Activated CD8-positive, alpha-beta memory T cell treated with anti-CD3 and anti-CD28 coated beads, Interleukin-2, amount 50 U/mL, for 4 hours (primary cell): ENCODE data around the gene FLT1.
A peak's percentile ranks its signal among the peaks of the same experiment; 100 is the strongest.

Experiments used
- DNase-seq: peaks from one replicate; pipeline ENCODE4 v3.0.0-alpha.2; 2020

Gene FLT1

GRCh38 chr13:28494778-28495537 lies at the start of gene FLT1:
Gene FLT1, minus strand, starts transcription at chr13:28495128. Its CDS starts 285 bp downstream, at chr13:28494843.
- peak; percentile 56 for DNase-seq

- DNase-seq = no peak
Observed at GRCh38 chr13:28544026-28544425, 49.1 kb upstream of the FLT1 start.

DNA sequence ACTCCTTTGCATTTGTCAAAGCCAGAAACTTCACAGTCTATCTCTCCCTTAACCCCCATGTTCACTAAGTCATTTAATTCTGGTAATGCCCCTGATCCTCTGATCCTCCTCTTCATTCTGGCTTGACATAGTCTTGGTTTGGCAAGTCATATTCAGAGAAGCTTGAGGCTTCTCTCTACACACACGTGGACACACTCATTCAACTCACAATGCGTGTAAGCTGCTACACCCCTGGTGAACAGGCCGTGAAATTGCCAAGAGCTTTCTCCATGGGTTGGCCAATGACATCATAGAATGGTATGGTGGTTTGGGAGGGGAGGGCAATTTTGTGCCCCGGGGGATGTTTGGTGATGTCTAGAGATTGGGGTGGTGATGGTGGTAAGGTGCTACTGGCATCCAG lies 47.9 kb upstream of the FLT1 start:
- no peak for DNase-seq

DNA sequence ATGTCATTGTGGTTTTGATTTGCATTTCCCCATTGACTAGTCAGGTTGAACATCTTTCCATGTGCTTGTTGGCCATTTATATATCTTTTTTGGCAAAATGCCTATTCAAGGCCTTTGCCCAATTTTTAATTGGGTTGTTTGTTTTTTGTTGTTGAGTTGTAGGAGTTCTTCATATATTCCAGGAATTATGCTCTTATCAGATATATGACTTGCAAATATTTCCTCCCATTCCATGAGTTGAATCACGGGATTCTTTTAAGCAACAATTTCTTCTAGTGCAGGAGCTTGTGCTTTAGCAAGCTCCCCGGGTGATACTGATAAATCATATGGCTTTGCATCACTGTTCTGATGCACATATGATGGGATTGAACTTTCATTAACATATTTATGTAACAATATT lies 47.0 kb upstream of the FLT1 start:
- DNase-seq = no peak

- no peak for DNase-seq
Observed at GRCh38 chr13:28540612-28541011, 45.7 kb upstream of the FLT1 start.

GRCh38 chr13:28539625-28540286 lies 44.8 kb upstream of the FLT1 start:
- DNase-seq = no peak

- no peak for DNase-seq
Observed at GRCh38 chr13:28538932-28539331, 44.0 kb upstream of the FLT1 start.

GRCh38 chr13:28537171-28537570 lies 42.2 kb upstream of the FLT1 start:
- DNase-seq = no peak

DNA sequence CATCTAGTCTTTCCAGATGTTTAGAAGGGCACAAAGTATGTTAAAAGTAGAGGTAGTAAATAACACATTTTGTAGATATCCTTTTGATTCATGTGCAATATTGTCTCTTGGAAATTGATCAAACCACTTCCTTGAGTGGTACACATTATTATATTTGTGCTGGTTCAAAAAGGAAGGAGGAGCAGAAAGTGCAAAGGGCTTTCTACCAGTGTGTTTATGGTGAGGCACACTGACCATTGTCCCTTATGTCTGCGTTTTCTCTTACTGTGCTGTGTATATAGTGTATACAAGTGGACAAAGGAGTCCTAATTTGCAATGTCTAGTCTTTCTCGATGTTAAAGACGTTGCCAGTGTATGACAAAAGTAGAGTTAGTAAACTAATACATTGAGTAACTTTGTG lies 41.4 kb upstream of the FLT1 start:
- no peak for DNase-seq

- no peak for DNase-seq
Observed at GRCh38 chr13:28535734-28536133, 40.8 kb upstream of the FLT1 start.

DNA sequence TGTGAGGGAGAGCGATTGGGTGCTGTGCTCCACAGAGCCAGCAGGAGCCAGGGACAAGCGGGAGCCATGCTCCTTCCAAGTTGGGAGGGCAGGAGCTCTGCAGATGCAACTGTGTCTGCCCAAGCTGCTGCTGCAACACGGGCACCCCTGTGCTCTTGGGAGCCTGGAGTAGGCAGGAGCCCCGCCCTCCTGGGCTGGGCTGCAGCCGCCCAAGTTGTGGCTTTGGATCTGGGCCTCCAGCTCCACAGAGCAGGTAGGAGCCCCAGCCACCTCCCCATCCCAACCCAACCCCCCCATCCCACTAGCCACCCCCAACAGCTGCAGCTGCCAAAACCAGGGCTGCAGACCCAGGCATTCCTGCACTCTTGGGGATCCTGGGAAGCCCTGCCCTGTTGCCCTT lies 39.9 kb upstream of the FLT1 start:
- DNase-seq = no peak

DNA sequence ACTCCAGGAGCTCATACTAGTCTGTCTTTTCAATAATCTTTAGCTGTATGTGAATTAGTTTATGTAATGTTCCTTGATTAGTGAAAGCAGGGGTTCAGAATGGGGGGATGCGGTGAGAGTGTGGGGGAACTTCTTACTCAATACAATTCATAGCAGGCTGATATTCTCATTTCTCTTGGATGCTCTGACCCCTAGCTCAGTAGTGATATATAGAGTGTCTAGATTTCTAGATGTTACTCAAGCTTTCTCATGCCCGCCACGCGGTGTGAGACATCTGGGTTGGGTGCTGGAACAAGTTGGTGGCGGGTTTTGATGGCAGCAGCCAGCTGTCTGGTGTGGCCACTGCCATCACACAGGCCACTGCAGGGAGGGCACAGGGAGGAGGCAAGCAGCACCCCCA lies 39.3 kb upstream of the FLT1 start:
- no peak for DNase-seq

- no peak for DNase-seq
Observed at GRCh38 chr13:28533441-28534166, 38.7 kb upstream of the FLT1 start.

- no peak for DNase-seq
Observed at GRCh38 chr13:28533125-28533436, 38.2 kb upstream of the FLT1 start.

DNA sequence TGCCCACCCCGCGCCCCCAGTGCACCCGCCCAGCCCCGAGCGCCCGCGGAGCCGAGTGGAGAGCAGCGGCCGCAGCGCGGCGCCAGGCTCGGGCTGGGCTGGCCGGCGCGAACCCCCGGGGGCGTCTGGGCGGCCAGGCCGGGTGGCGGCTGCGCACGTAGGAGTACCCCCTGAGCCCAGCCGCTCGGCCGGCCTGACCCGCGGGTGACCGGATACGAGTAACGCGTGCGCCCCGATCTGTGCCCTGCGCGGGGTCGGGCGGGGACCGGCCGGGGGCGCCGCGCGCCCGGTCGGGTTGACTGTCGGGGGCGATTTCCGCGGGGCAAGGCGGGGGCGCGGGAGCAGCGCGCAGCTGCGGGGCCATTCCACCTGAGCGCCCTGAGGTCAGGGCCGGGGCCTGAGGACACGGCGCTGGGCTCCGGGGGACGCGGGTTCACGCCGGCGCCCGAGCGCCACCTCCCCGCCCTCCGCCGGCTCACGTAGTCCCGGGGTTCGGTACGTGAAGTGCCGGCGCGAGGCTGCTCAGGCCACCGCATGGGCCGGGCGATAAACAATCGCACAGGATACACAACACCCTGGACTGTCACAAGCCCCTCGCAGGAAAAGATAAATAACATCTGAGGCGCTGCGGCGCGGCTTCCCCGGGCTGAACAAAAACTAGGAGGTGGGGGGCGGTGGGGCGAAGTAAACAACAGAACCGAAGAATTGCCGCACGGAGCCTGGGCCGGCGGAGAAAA lies 37.6 kb upstream of the FLT1 start:
- no peak for DNase-seq

- DNase-seq = no peak
Observed at GRCh38 chr13:28531845-28532387, 37.0 kb upstream of the FLT1 start.

GRCh38 chr13:28531077-28531844 lies 36.3 kb upstream of the FLT1 start:
- no peak for DNase-seq

DNA sequence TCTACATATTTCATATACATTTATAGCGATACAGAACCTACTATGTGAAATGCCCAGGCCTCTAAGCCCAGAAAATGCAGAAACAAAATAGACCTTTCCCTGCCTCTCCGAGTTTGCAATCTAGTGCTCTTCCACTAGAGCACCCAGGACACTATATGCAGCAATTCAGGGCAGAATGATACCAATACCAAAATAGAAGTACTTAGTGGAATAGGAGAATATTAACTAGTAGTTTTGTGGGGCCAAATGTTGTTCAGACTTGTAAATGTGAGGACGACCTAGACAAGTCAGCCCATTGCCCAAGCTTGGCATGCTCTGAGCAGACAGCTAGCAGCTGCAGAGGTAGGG lies 35.8 kb upstream of the FLT1 start:
- DNase-seq = no peak

DNA sequence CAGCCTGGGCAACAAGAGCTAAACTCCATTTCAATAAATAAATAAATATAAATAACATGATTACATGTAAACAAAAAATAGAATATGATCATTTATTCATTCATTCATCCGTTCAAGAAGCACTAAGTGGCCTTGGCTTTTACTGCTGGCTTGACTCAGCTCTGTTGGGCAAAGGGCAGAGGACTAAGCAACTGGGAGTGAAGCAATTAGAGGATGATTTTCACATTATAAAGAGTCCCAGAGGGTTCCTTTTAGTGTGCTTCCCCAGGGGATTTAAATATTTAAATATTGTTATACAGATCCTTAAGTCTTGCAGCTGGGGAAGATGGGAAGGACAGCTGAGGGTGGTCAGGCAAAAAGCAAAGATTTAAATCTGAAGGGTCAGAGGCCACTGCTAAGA lies 34.9 kb upstream of the FLT1 start:
- no peak for DNase-seq

DNA sequence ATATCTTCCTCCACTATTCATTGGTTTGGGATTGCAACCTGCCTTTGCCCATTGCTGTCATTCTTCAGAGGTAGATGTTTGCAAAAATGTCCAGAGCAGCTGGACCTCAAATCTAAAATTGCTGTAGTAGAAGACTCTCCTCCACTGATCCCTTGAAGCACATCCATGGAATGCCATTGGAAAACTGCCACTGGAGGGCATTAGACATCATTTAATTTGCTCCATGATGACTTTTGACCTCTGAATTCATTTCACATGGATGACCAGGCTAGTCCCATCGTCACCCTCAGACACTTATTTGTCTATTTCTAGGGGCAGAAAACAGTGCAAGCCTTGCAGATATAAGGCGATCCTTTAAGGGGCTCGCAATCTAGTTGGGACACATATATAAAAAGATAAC lies 33.9 kb upstream of the FLT1 start:
- DNase-seq = no peak

DNA sequence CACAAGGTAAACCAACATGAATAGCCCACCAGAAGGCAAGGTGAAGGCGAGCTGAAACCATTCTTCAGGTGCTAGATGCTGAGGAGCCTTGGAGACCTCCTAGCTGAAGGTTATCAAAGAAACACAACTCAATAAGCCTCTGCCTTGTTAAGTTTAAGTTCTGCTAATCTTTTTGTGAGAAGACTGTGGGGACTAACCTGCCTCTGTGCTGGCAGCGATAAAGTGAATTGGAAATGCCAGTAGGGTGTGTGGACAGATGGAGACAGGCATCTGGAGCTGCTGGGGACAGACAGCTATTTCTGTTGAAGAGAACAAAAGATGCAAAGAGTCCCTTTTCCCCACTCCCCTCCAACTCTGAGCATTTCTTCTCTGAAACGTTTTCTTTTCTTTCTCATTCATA lies 33.5 kb upstream of the FLT1 start:
- no peak for DNase-seq

DNA sequence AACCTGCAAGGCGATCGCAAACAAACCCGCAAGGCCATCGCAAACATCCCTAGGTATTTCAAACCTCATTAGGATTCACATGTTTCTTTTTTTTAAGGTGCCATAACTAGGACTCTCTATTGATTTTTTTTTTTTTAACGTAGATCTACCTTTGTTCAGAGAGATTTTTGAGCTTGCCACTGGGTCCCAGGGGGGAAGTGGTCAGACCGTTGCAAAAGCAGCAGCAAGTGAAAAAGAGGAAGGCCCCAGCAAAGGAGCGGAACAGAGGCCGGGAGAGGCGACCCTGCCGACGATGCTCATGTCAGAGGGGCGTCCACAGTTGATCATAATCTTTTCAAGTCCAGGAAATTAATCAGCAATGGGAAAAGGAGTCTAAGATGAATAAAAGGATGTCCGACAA lies 32.7 kb upstream of the FLT1 start:
- no peak for DNase-seq

DNA sequence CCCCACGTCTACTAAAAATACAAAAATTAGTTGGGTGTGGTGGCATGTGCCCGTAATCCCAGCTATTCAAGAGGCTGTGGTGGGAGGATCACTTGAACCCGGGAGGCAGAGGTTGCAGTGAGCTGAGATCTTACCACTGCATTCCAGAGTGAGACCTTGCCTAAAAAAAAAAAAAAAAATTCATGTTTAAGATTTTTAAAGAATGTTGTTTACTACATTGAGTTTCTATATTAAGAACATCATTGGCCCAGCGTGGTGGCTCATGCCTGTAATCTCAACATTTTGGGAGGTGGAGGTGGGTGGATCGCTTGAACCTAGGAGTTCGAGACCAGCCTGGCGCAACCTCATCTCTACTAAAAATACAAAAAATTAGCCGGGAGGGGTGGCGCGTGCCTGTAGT lies 31.9 kb upstream of the FLT1 start:
- no peak for DNase-seq
